Brain pericyte (primary cell): ENCODE results near the gene GINS1.
"Not testable (repeated sequence)": the region's sequence is repeated elsewhere in the genome, so short reads cannot be mapped to it uniquely, and the experiment has no call there.

Experiments used
- DNase-seq: peaks from one replicate; pipeline ENCODE4 v3.0.0-alpha.2; 2012; ENCODE audit warnings: low read depth, low spot score

Gene GINS1

DNA sequence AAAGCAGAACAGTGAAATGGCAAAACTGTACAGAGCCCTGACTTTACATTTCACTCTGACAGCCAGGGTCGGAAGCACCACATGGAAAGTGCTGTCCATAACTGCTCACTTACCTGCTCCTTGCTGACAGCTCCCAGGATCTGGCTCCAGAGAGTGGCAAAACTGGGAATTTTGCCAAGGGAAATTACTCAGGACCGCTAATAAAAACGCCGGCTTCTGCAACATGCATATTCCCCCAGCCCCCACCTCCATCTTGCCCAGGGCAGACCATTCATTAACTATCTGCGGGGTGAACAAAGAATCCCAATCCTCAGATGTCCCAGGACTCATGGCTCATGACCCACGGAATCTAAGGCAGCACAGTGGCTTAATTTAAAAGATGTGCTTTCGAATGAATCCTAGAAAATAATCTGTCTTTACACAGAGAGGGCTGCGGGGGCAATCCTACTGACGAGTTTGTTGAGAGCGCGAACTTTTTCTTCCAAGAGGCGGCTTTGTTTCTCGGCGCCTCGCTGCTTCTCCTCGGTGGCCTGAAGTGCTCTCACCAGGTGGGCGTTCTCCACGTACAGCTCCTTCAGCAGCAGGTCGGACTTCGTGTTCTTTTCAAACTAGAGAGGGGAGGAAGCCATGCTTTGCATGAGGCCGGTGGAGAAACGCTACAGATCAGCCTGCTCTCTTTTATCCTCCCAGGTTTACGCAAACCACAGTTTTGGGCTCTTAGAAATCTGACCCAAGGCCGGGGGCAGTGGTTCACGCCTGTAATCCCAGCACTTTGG, 45.8 kb downstream of the GINS1 start:
- no peak for DNase-seq

GRCh38 chr20:25454153-25454900, 46.9 kb downstream of the GINS1 start:
- no peak for DNase-seq

GRCh38 chr20:25457886-25458680, 50.6 kb downstream of the GINS1 start:
- no peak for DNase-seq

- no peak for DNase-seq
Measured at GRCh38 chr20:25459111-25459830, 51.8 kb downstream of the GINS1 start.

DNA sequence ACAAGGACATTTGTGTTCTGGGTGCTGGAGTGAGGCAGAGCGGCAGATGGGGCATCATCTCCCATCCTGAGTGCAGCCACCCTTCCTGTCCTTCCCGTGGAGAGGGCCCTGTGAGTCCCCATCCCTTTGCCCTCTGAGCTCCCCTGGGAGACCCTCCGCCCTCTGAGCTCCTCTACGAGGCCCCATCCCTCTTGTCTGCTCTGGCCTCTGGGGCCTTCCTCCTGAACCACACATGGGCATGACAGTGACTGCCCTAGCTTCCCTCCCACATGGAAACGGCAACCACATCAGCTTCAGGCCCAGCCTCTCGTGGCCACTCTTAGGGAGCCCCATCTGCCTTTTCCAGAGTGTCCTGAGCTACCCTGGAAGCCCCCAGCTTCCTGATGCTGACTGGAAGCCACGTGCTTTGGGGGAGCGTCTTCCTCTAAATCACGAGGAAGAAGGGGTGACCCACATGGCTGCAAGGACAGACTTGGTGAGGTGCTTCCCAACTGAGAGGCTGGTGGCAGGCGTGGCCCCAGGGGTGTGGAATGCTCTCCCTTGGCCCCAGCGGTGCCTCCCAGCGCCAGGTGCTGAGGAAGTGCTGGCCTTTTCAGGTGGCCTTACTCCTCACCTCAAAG, 52.6 kb downstream of the GINS1 start:
- DNase-seq = no peak

DNA sequence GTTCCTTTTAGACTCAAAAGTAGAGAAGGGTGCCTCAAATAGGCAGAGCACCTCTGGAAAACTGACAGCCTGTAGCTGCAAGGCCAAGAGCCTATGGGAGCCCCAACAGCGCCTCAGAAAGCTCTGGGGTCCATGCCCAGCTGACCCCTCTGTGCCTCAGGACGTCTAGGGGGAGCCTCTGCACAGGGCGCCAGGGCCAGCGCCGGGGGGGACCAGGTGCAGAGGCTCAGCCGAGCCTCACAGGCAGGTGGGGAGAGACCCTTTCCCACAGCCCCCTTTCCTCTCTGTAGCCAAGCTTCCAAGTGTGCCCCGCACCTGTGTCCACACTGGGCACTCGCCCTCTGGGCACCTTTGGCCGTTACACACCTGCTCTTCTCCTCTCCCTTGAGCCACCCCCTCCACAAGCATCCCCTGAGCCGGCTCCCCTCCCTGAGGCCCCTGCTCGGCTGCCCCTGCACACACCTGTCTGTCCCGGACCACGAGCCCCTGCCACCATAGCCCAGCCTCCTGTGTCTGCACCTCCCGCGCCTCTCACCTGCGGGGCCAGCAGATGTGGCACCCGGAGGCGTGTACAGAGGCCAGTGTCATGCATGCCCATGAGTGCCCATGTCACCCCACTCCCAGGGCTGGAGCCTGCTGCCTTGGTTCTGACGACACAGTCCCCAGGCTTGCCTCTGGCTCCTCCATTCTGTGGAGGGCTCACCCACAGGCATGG, 53.2 kb downstream of the GINS1 start:
- no peak for DNase-seq

DNA sequence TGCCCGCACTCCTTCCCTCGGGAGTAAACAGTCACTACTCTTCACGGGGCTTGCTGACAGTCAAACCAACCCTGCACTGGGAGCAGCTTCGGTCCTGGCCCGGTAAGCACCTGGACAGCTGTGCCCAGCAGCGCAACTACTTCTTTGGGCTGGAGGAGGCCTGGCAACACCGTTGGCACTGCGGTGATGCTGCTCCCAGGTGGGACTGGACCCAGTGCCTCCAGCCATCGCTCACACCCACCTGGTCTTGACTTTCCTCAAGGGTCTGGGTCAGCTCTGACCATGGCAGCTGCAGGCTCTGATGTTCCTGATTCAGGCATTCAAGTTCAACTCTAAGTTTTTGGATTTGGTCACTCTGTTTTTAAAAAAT, 53.8 kb downstream of the GINS1 start:
- DNase-seq = no peak

- DNase-seq = no peak
Measured at GRCh38 chr20:25461786-25462545, 54.5 kb downstream of the GINS1 start.

- no peak for DNase-seq
Measured at GRCh38 chr20:25464501-25465242, 57.2 kb downstream of the GINS1 start.

- DNase-seq = no peak
Measured at GRCh38 chr20:25465243-25466135, 58.0 kb downstream of the GINS1 start.

DNA sequence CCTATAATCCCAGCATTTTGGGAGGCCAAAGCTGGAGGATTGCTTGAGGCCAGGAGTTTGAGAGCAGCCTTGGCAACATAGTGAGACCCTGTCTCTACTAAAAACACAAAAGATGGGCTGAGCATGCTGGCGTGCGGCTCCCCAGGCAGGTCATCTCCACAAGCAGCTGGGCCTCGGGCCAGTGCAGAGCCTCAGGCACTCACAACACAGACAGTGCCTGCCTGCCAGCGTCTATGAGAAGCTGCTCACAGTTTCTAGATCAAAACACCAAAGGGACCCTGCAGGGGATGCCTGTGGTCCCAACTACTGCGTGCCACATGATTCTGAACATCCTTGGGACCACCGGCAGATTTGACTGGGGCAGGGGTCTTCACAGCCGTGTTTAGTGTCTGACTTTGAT, 59.4 kb downstream of the GINS1 start:
- no peak for DNase-seq

DNA sequence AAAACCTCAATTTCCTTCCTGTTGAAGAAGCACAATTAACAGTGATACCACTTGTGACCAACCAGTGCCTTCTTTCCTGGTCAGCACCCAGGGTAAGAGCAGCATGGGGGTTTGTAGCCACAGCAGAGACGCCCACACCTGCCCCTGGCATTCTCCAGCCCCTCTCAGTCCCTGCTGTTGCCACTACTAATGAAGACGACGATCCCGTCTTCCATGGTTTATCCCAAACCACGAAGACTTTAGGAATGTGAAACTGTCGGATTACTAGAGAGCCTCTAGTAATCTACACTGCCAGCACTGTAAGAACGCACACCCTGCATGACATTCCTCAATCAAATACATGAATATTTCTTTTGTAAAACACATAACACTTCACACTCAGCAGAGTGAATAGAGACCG, 60.0 kb downstream of the GINS1 start:
- DNase-seq = no peak

DNA sequence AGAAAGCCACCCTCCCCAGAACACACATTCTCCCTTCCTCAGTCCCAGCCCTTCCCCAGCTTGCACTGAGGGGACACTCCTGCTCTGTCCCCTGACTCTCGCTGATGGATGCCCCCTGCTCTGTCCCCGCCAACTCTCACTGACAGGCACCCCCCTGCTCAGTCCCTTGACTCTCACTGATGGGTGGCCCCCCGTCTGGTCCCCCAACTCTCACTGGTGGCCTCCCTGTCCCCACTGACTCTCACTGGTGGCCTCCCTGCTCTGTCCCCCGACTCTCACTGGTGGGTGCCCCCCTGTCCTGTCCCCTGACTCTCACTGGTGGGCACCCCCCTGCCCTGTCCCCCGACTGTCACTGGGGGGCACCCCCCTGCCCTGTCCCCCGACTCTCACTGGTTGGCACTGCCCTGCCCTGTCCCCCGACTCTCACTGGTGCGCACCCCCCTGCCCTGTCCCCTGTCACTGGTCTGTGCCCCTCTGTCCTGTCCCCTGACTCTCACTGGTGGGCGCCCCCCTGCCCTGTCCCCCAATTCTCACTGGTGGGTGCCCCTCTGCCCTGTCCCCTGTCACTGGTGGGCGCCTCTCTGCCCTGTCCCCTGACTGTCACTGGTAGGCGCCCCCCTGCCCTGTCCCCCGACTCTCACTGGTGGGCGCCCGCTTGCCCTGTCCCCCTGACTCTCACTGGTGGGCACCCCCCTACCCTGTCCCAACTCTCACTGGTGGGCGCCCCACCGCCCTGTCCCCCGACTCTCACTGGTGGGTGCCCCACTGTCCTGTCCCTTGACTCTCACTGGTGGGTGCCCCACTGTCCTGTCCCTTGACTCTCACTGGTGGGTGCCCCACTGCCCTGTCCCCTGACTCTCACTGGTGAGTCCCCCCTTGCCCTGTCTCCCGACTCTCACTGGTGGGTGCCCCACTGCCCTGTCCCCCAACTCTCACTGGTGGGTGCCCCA, 60.9 kb downstream of the GINS1 start:
- no peak for DNase-seq

GRCh38 chr20:25469558-25469957, 62.1 kb downstream of the GINS1 start:
- DNase-seq = no peak

- DNase-seq = no peak
Measured at GRCh38 chr20:25470045-25470444, 62.6 kb downstream of the GINS1 start.

GRCh38 chr20:25471020-25471419, 63.5 kb downstream of the GINS1 start:
- no peak for DNase-seq

GRCh38 chr20:25473297-25473696, 65.8 kb downstream of the GINS1 start:
- not testable (repeated sequence) for DNase-seq
